KMS-11 (cell line): ENCODE measurements around the gene CIPC.

Experiments used
- H2AFZ ChIP-seq: fragments of 200-600 bp; sonication (generic); 2 replicates; pipeline ENCODE4 v1.6.1; 2016; ENCODE audit warnings: antibody characterized with exemption, mixed run types, low read depth
- H3K27ac ChIP-seq: fragments of 200-600 bp; sonication (generic); 2 replicates; pipeline ENCODE4 v1.6.1; 2016; ENCODE audit warnings: mild to moderate bottlenecking, mixed run types
- H3K27me3 ChIP-seq: fragments of 200-600 bp; sonication (generic); 2 replicates; pipeline ENCODE4 v1.6.1; 2017; ENCODE audit warnings: mild to moderate bottlenecking, low read depth, mixed run types, moderate library complexity; ENCODE audit not compliant: insufficient read depth
- H3K36me3 ChIP-seq: fragments of 200-600 bp; sonication (generic); 2 replicates; pipeline ENCODE4 v1.6.1; 2017; ENCODE audit warnings: mild to moderate bottlenecking, mixed run types; ENCODE audit not compliant: insufficient read depth
- H3K4me1 ChIP-seq: fragments of 200-600 bp; sonication (generic); 2 replicates; pipeline ENCODE4 v1.6.1; 2016; ENCODE audit warnings: mild to moderate bottlenecking, low read depth, mixed run types; ENCODE audit not compliant: poor library complexity, severe bottlenecking
- H3K4me2 ChIP-seq: fragments of 200-600 bp; sonication (generic); 2 replicates; pipeline ENCODE4 v1.7.0; 2016; ENCODE audit warnings: mild to moderate bottlenecking, mixed run types
- H3K4me3 ChIP-seq: fragments of 200-600 bp; sonication (generic); IDR thresholded peaks from 2 replicates; pipeline ENCODE4 v1.6.1; 2017; ENCODE audit warnings: low read depth, low read length, mixed read lengths; ENCODE audit not compliant: insufficient read depth
- H3K79me2 ChIP-seq: fragments of 200-600 bp; sonication (generic); 2 replicates; pipeline ENCODE4 v1.6.1; 2016; ENCODE audit warnings: low read depth, mixed run types; ENCODE audit not compliant: insufficient read depth
- H3K9ac ChIP-seq: fragments of 200-600 bp; sonication (generic); 2 replicates; pipeline ENCODE4 v1.6.1; 2016; ENCODE audit warnings: mild to moderate bottlenecking, mixed run types
- H4K20me1 ChIP-seq: fragments of 200-600 bp; sonication (generic); 2 replicates; pipeline ENCODE4 v1.6.1; 2016; ENCODE audit warnings: mild to moderate bottlenecking, mixed run types; ENCODE audit not compliant: insufficient read depth
- CTCF ChIP-seq: fragments of 200-600 bp; sonication (generic); conservative IDR thresholded peaks from 2 replicates; pipeline ENCODE4 v1.6.1; 2017; ENCODE audit warnings: low read depth, mild to moderate bottlenecking, antibody characterized with exemption, low read length, moderate library complexity, mixed read lengths

Gene CIPC

DNA sequence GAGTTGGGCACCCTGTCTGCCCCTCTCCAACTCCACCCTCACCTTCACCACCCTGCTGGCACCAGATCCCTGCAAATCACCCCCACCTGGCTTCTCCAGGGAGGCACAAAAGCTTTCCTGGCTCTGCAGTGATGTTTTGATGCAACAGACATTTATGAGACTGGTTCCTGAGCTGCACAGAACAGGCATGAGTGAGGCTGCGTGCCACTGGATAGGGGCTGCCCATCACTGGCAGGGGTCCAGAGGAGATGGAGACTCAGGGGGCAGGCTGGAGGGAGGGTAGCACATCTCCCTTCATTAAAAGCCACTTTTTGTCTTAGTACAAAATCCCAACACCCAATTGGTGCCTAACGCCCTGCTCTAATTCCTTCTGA, 60.8 kb downstream of the CIPC start:
- Histone ChIP-seq H4K20me1 (no peaks in the 10 kb centered on the region), H2AFZ (no peak overlapping the region), H3K4me1 (no peaks in the 10 kb centered on the region), H3K9ac (no peak overlapping the region), H3K36me3 (no peaks in the 10 kb centered on the region), H3K4me2 (no peak overlapping the region), H3K27me3 (no peaks in the 10 kb centered on the region), H3K4me3 (no peak overlapping the region), H3K27ac (no peak overlapping the region), H3K79me2 (no peaks in the 10 kb centered on the region)
- TF ChIP-seq CTCF, result no peak

DNA sequence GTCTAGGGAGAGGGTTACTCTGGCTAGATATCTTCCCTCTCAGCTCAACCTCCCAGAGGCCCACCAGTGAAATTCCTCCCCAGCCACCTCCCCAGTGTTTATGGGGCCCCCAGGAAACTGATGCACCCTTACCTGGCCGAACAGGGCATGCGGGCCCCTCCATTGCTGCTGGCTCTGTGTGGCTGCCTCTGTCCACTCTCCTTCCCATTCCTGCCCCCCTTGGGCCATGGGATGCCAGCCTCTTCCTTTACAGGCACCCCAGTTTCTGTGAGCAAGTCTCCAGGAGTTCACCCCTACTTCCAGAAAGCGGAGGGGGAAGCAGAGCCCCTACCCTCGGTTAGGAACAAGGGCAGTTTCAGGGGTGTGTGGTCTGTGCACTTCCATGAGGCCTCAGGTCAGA, 63.0 kb downstream of the CIPC start:
- Histone ChIP-seq H3K36me3 (no peaks in the 10 kb centered on the region), H3K4me2 (no peak overlapping the region), H3K9ac (no peak overlapping the region), H2AFZ (no peak overlapping the region), H4K20me1 (no peaks in the 10 kb centered on the region), H3K79me2 (no peaks in the 10 kb centered on the region), H3K4me1 (no peaks in the 10 kb centered on the region), H3K27ac (no peak overlapping the region), H3K27me3 (no peaks in the 10 kb centered on the region), H3K4me3 (no peak overlapping the region)
- TF ChIP-seq CTCF, result no peak
